Neural cell (in vitro differentiated cells): Measurements from ENCODE around the gene TCFL5.

Source experiments
- CTCF ChIP-seq: fragments of 450-650 bp; IDR thresholded peaks from 2 replicates; pipeline ENCODE4 v1.5.1; 2014; ENCODE audit warnings: antibody characterized with exemption, mild to moderate bottlenecking, moderate library complexity; ENCODE audit not compliant: poor library complexity, severe bottlenecking
- MXI1 ChIP-seq: fragments of 450-650 bp; conservative IDR thresholded peaks from 2 replicates; pipeline ENCODE4 v1.6.1; 2014; ENCODE audit warnings: antibody characterized with exemption, mild to moderate bottlenecking; ENCODE audit not compliant: poor library complexity, severe bottlenecking
- POLR2AphosphoS5 ChIP-seq: IDR thresholded peaks from 2 replicates; pipeline ENCODE4 v1.6.1; 2012
- TAF1 ChIP-seq: IDR thresholded peaks from 2 replicates; pipeline ENCODE4 v1.6.1; 2012; ENCODE audit warnings: low read depth
- TF ChIP-seq, protein P1 (sequence below): IDR thresholded peaks from 2 replicates; pipeline ENCODE4 v1.6.1; 2012; ENCODE audit warnings: borderline replicate concordance

DNA sequence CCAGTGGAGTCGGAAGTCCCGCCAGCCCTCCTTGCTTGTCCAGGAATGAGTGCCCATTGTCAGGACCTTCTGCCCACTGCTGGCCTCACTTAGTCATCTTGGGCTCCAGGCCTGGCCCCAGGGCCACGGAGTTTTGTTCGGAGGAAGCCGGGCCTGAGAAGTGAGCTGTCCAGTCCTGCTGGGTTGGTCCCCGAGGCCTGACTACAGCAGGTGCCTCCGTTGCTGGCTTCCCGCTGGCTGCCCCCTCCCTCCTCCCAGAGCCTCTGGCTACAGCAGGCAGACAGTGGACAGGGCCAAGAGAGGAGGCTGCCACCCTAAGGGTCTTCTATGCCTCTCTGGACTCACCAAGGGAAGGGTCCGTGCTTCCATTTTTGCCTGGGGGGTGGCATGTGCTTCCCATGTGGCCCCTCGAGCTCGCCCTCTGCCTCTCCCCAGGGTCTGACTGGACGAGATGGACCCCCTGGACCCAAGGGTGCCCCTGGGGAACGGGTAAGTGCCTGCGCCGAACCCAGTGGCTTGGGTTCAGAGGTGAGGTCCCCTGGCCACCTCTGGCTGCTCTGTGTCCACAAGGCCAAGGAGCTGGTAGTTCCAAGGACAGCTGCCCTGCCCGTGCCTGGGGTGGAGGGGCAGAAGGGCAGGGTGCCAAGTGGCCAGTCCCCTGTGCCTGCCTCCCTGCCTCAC, 42.0 kb downstream of the TCFL5 start:
- TF ChIP-seq, protein P1, sequence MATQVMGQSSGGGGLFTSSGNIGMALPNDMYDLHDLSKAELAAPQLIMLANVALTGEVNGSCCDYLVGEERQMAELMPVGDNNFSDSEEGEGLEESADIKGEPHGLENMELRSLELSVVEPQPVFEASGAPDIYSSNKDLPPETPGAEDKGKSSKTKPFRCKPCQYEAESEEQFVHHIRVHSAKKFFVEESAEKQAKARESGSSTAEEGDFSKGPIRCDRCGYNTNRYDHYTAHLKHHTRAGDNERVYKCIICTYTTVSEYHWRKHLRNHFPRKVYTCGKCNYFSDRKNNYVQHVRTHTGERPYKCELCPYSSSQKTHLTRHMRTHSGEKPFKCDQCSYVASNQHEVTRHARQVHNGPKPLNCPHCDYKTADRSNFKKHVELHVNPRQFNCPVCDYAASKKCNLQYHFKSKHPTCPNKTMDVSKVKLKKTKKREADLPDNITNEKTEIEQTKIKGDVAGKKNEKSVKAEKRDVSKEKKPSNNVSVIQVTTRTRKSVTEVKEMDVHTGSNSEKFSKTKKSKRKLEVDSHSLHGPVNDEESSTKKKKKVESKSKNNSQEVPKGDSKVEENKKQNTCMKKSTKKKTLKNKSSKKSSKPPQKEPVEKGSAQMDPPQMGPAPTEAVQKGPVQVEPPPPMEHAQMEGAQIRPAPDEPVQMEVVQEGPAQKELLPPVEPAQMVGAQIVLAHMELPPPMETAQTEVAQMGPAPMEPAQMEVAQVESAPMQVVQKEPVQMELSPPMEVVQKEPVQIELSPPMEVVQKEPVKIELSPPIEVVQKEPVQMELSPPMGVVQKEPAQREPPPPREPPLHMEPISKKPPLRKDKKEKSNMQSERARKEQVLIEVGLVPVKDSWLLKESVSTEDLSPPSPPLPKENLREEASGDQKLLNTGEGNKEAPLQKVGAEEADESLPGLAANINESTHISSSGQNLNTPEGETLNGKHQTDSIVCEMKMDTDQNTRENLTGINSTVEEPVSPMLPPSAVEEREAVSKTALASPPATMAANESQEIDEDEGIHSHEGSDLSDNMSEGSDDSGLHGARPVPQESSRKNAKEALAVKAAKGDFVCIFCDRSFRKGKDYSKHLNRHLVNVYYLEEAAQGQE = no peak
- TF ChIP-seq MXI1 (no peak), POLR2AphosphoS5 (no peak), CTCF (no peak), TAF1 (no peak)
